K562 (cell line): ENCODE measurements around the gene TRMT1. TPM values are rescaled to one million over a fixed set of nuclear protein-coding genes. Genes with fewer than 3 reads are reported as not detected.

Experiments
- ATF1 ChIP-seq, 2 experiments: fragments of 450-650 bp in 1 of 2; IDR thresholded peaks; 2 replicates each; pipeline ENCODE4 v1.6.1; 2016; ENCODE audit warnings: missing compliant biosample characterization in 1 of 2, missing genetic modification characterization in 1 of 2
- BRD9 ChIP-seq: fragments of 450-650 bp; IDR thresholded peaks from 2 replicates; pipeline ENCODE4 v1.6.1; 2018; ENCODE audit warnings: low read depth; ENCODE audit not compliant: partially characterized antibody
- CEBPG ChIP-seq, 3 experiments: fragments of 200-800 bp in 1 of 3; sonication (Bioruptor generic) in 1 of 3; sonication (generic) in 1 of 3; formaldehyde crosslinking in 1 of 3; IDR thresholded peaks in 2 of 3; conservative IDR thresholded peaks in 1 of 3; 2 replicates each; pipeline versions ENCODE4 v1.6.1 to v1.8.0; 2016 to 2022; ENCODE audit warnings: missing compliant biosample characterization in 2 of 3, missing genetic modification characterization in 2 of 3, mild to moderate bottlenecking in 1 of 3, missing genetic modification reagents in 1 of 3
- CTCF ChIP-seq, 3 experiments: IDR thresholded peaks in 2 of 3; conservative IDR thresholded peaks in 1 of 3; 2 replicates each; pipeline ENCODE4 v1.5.1; 2011 to 2012; ENCODE audit warnings: low read length in 3 of 3, mild to moderate bottlenecking in 3 of 3, control low read depth in 2 of 3, improper control_type of control experiment in 1 of 3, inconsistent platforms in 1 of 3, low read depth in 1 of 3, mixed read lengths in 1 of 3, moderate library complexity in 1 of 3; ENCODE audit not compliant: insufficient read depth in 2 of 3
- HMBOX1 ChIP-seq: sonication (generic); IDR thresholded peaks from 2 replicates; pipeline ENCODE4 v1.6.1; 2016
- HNRNPLL ChIP-seq: fragments of 200-400 bp; formaldehyde crosslinking; IDR thresholded peaks from 2 replicates; pipeline ENCODE4 v1.6.1; 2017; ENCODE audit warnings: low read length, low read depth, mild to moderate bottlenecking; ENCODE audit not compliant: poor library complexity, severe bottlenecking
- HNRNPUL1 ChIP-seq: fragments of 200-400 bp; formaldehyde crosslinking; IDR thresholded peaks from 2 replicates; pipeline ENCODE4 v1.6.1; 2017; ENCODE audit warnings: low read length
- KDM2B ChIP-seq: fragments of 250-450 bp; sonication (Bioruptor Pico); IDR thresholded peaks from 2 replicates; pipeline ENCODE4 v1.8.0; 2021; ENCODE audit warnings: mild to moderate bottlenecking, moderate library complexity
- MLLT1 ChIP-seq, 2 experiments: fragments of 450-650 bp; IDR thresholded peaks; 2 replicates each; pipeline ENCODE4 v1.6.1; 2016
- MYNN ChIP-seq, 2 experiments: sonication (generic); formaldehyde crosslinking in 1 of 2; IDR thresholded peaks; 2 replicates each; pipeline versions ENCODE4 v1.5.0 to v1.6.1; 2016 to 2020; ENCODE audit warnings: antibody characterized with exemption in 1 of 2, missing genetic modification reagents in 1 of 2
- NFE2 ChIP-seq: IDR thresholded peaks from 2 replicates; pipeline ENCODE4 v1.6.1; 2014; ENCODE audit warnings: antibody characterized with exemption, low read depth
- PCBP1 ChIP-seq: fragments of 200-400 bp; formaldehyde crosslinking; IDR thresholded peaks from 2 replicates; pipeline ENCODE4 v1.6.1; 2018; ENCODE audit warnings: mild to moderate bottlenecking, low read depth, low read length; ENCODE audit not compliant: poor library complexity, severe bottlenecking
- PHF8 ChIP-seq: fragments of 200-600 bp; sonication (generic); IDR thresholded peaks from 2 replicates; pipeline ENCODE4 v1.6.1; 2012; ENCODE audit warnings: mixed run types, mild to moderate bottlenecking, inconsistent platforms, low read length, moderate library complexity, borderline replicate concordance
- PTBP1 ChIP-seq: fragments of 200-400 bp; formaldehyde crosslinking; IDR thresholded peaks from 2 replicates; pipeline ENCODE4 v1.6.1; 2017; ENCODE audit warnings: low read depth, low read length
- RAD21 ChIP-seq, 2 experiments: fragments of 250-450 bp in 1 of 2; fragments of 450-650 bp in 1 of 2; sonication (Bioruptor Pico) in 1 of 2; formaldehyde crosslinking in 1 of 2; IDR thresholded peaks in 1 of 2; conservative IDR thresholded peaks in 1 of 2; 2 replicates each; pipeline versions ENCODE4 v1.4.0 to v1.8.0; 2020 to 2022; ENCODE audit warnings: mild to moderate bottlenecking in 2 of 2, moderate library complexity in 1 of 2
- RAD51 ChIP-seq: fragments of 450-650 bp; IDR thresholded peaks from 2 replicates; pipeline ENCODE4 v1.7.1; 2016; ENCODE audit warnings: low read depth, mild to moderate bottlenecking, borderline replicate concordance
- SMARCC2 ChIP-seq: fragments of 450-650 bp; IDR thresholded peaks from 2 replicates; pipeline ENCODE4 v1.6.1; 2017; ENCODE audit warnings: antibody characterized with exemption, moderate library complexity, mild to moderate bottlenecking, low read depth
- ZNF140 ChIP-seq: fragments of 250-450 bp; sonication (Bioruptor Pico); IDR thresholded peaks from 2 replicates; pipeline ENCODE4 v1.8.0; 2021; ENCODE audit warnings: moderate library complexity, mild to moderate bottlenecking, inconsistent platforms
- ZNF507 ChIP-seq: conservative IDR thresholded peaks from 2 replicates; pipeline ENCODE4 v1.6.1; 2017; ENCODE audit warnings: missing genetic modification characterization, missing compliant biosample characterization
- ZNF707 ChIP-seq: fragments of 250-450 bp; sonication (Bioruptor Pico); conservative IDR thresholded peaks from 2 replicates; pipeline ENCODE4 v1.8.0; 2022; ENCODE audit warnings: inconsistent platforms, mild to moderate bottlenecking, moderate library complexity
- ZNF77 ChIP-seq: fragments of 250-450 bp; sonication (Bioruptor Pico); IDR thresholded peaks from 2 replicates; pipeline ENCODE4 v1.5.0; 2020
- polyA plus RNA-seq, 8 experiments: library from polyadenylated mRNA; depleted of rRNA in 4 of 8; stranded (reverse) in 5 of 8; unstranded in 3 of 8; fragments of >200 nt; fragmentation: Nextera tagmentation in 2 of 8; fragmentation: Illumina TruSeq in 1 of 8; extraction: Ambion mirVana in 2 of 8; extraction: Trizol in 1 of 8; gene quantifications; 2 replicates each; pipeline versions ENCODE4 v1.2.1 to v1.2.3, GENCODE V29; 2011 to 2014; ENCODE audit warnings: inconsistent platforms in 1 of 8, missing spikeins in 1 of 8
- total RNA-seq, 7 experiments: library from RNA; depleted of rRNA in 6 of 7; stranded (reverse); fragments of >200 nt in 6 of 7; fragmentation: Illumina TruSeq in 2 of 7; extraction: Trizol in 2 of 7; gene quantifications; 2 replicates each; pipeline versions ENCODE4 v1.2.1 to v1.2.3, GENCODE V29; 2011 to 2021; ENCODE audit warnings: low replicate concordance in 1 of 7

Gene TRMT1
- total and polyA plus RNA-seq, 9 of the 15 experiments (the other 6 are each of a cell fraction or from before 2014, with no cell fraction given): 5.8 to 158 (median 54.3) TPM

GRCh38 chr19:13082192-13083007, 34.1 kb downstream of the TRMT1 start (continued):
- TF ChIP-seq CTCF (IDR thresholded peaks at IDR 0.05 in 2 of 3, conservative IDR thresholded peaks at IDR 0.05 in 1 of 3; ENCODE audit: insufficient read depth in 2 of 3, low read depth in 1 of 3, low read length in 3 of 3): peak; percentile 69 to 78 (median 78); a peak in 5 of 6 replicates
- no peak for TF ChIP-seq HNRNPUL1
- TF ChIP-seq MYNN (IDR thresholded peaks at IDR 0.05): peak; percentile 80
- TF ChIP-seq MYNN (CRISPR knock-in tag; IDR thresholded peaks at IDR 0.05): no peak
- TF ChIP-seq ZNF77 (CRISPR knock-in tag): no peak
- no peak for TF ChIP-seq KDM2B (CRISPR knock-in tag)
- no peak for TF ChIP-seq PTBP1
- no peak for TF ChIP-seq ATF1 (CRISPR knock-in tag; IDR thresholded peaks at IDR 0.05)
- TF ChIP-seq ATF1 (tag; IDR thresholded peaks at IDR 0.05): no peak
- no peak for TF ChIP-seq ZNF507 (tag)
- TF ChIP-seq RAD21 (CRISPR knock-in tag; conservative IDR thresholded peaks at IDR 0.05 in 1 of 2, IDR thresholded peaks at IDR 0.05 in 1 of 2): peak; percentile 27 to 71; a peak in 3 of 4 replicates
- TF ChIP-seq CEBPG (CRISPR knock-in tag; IDR thresholded peaks at IDR 0.05): peak; percentile 34; the same call in 1 of the 2 replicates
- no peak for TF ChIP-seq CEBPG (tag; conservative IDR thresholded peaks at IDR 0.05 in 1 of 2, IDR thresholded peaks at IDR 0.05 in 1 of 2)
- no peak for TF ChIP-seq BRD9
- no peak for TF ChIP-seq PCBP1
- no peak for TF ChIP-seq RAD51
- TF ChIP-seq HMBOX1: no peak
- no peak for TF ChIP-seq MLLT1 (IDR thresholded peaks at IDR 0.05)
- TF ChIP-seq ZNF140: no peak
- TF ChIP-seq PHF8: no peak
- no peak for TF ChIP-seq ZNF707 (CRISPR knock-in tag)
- TF ChIP-seq SMARCC2: no peak
- TF ChIP-seq NFE2: no peak
- no peak for TF ChIP-seq HNRNPLL
